ENCODE results near the gene NTN1.

NTN1 gene

GRCh38 chr17:9080296-9080914 is 59.1 kb downstream of the NTN1 start:
- H3K27me3 ChIP-seq (ENCODE audit: control insufficient read depth, low read length): peaks cover 9% of the 10 kb centered on the region
- no peak overlapping the region for H3K4me2 ChIP-seq (ENCODE audit: low read length)
- H3K9me3 ChIP-seq (ENCODE audit: control insufficient read depth, insufficient read depth, low read length): peaks cover 5% of the 10 kb centered on the region; the same call in 1 of the 2 replicates
- H3K27ac ChIP-seq (ENCODE audit: low read depth, low read length): peak overlapping the region; percentile 24; the same call in 1 of the 2 replicates
- H4K20me1 ChIP-seq (ENCODE audit: control insufficient read depth, insufficient read depth, low read depth, low read length): no peaks in the 10 kb centered on the region
- H3K36me3 ChIP-seq (ENCODE audit: control insufficient read depth, low read length): no peaks in the 10 kb centered on the region
- no peaks in the 10 kb centered on the region for H3K9me2 ChIP-seq (replicated peaks; ENCODE audit: control insufficient read depth, low read length)
- TF ChIP-seq, protein P1, sequence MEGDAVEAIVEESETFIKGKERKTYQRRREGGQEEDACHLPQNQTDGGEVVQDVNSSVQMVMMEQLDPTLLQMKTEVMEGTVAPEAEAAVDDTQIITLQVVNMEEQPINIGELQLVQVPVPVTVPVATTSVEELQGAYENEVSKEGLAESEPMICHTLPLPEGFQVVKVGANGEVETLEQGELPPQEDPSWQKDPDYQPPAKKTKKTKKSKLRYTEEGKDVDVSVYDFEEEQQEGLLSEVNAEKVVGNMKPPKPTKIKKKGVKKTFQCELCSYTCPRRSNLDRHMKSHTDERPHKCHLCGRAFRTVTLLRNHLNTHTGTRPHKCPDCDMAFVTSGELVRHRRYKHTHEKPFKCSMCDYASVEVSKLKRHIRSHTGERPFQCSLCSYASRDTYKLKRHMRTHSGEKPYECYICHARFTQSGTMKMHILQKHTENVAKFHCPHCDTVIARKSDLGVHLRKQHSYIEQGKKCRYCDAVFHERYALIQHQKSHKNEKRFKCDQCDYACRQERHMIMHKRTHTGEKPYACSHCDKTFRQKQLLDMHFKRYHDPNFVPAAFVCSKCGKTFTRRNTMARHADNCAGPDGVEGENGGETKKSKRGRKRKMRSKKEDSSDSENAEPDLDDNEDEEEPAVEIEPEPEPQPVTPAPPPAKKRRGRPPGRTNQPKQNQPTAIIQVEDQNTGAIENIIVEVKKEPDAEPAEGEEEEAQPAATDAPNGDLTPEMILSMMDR (IDR thresholded peaks at IDR 0.05; ENCODE audit: low read depth, low read length, poor library complexity, severe bottlenecking): no peak
- no peak for TF ChIP-seq EZH2phosphoT487 (IDR thresholded peaks at IDR 0.05; ENCODE audit: borderline replicate concordance, low read length)
- peaks cover 7% of the 10 kb centered on the region; the same call in 1 of the 2 replicates for H3F3A ChIP-seq (ENCODE audit: control insufficient read depth, insufficient read depth)
- no peaks in the 10 kb centered on the region for H3K79me2 ChIP-seq (ENCODE audit: control insufficient read depth, low read length)
- H3K4me1 ChIP-seq (ENCODE audit: control insufficient read depth, low read length): peaks cover 18% of the 10 kb centered on the region
- no peak overlapping the region for H3K4me3 ChIP-seq (ENCODE audit: low read length)

DNA sequence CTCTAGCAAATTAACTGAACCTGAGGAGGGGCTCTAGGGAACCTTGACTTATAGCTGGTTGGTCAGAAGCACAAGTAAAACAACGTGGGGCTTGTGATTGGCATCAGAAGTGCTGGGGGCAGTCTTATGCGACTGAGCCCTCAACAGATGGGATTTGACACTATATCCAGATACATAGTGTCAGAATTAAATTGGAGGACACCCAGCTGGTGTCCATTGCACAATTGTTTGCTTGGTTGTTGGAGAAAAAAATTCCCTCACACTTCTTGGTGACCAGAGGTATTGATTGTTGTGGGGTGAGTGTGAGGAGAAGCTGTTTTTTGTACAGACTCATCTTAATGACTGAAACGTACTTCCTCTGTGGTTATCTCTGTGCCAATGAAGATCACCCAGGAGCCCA is 59.7 kb downstream of the NTN1 start:
- H3K36me3 ChIP-seq (ENCODE audit: control insufficient read depth, low read length): no peaks in the 10 kb centered on the region
- peaks cover 9% of the 10 kb centered on the region for H3K27me3 ChIP-seq (ENCODE audit: control insufficient read depth, low read length)
- H3K9me3 ChIP-seq (ENCODE audit: control insufficient read depth, insufficient read depth, low read length): peaks cover 5% of the 10 kb centered on the region; the same call in 1 of the 2 replicates
- TF ChIP-seq, protein P1 (IDR thresholded peaks at IDR 0.05; ENCODE audit: low read depth, low read length, poor library complexity, severe bottlenecking): no peak
- no peak for TF ChIP-seq EZH2phosphoT487 (IDR thresholded peaks at IDR 0.05; ENCODE audit: borderline replicate concordance, low read length)
- no peak overlapping the region for H3K4me3 ChIP-seq (ENCODE audit: low read length)
- peaks cover 18% of the 10 kb centered on the region for H3K4me1 ChIP-seq (ENCODE audit: control insufficient read depth, low read length)
- no peak overlapping the region for H3K27ac ChIP-seq (ENCODE audit: low read depth, low read length)
- peaks cover 7% of the 10 kb centered on the region; the same call in 1 of the 2 replicates for H3F3A ChIP-seq (ENCODE audit: control insufficient read depth, insufficient read depth)
- H3K4me2 ChIP-seq (ENCODE audit: low read length): no peak overlapping the region
- H3K79me2 ChIP-seq (ENCODE audit: control insufficient read depth, low read length): no peaks in the 10 kb centered on the region
- no peaks in the 10 kb centered on the region for H4K20me1 ChIP-seq (ENCODE audit: control insufficient read depth, insufficient read depth, low read depth, low read length)
- no peaks in the 10 kb centered on the region for H3K9me2 ChIP-seq (replicated peaks; ENCODE audit: control insufficient read depth, low read length)

DNA sequence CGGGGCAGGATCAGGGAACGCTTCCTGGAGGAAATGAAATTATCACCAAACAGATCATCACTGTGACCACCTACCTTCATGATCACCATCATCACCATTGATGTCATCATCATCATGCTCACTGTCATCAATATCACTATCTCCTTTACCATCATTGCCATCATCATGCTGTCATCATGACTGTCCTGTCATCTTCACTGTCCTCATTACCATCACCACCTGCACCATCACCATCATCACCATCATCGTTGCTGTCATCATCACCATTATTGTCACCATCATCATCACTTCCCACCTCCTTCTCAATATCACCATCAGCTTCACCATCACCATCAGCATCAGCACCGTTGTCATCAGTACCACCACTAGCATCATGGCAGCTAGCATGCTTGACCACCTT is 65.3 kb downstream of the NTN1 start:
- TF ChIP-seq, protein P1 (IDR thresholded peaks at IDR 0.05; ENCODE audit: low read depth, low read length, poor library complexity, severe bottlenecking): no peak
- no peak for TF ChIP-seq EZH2phosphoT487 (IDR thresholded peaks at IDR 0.05; ENCODE audit: borderline replicate concordance, low read length)
- Histone ChIP-seq H3K36me3 (ENCODE audit: control insufficient read depth, low read length) (no peaks in the 10 kb centered on the region), H3K4me2 (ENCODE audit: low read length) (no peak overlapping the region), H3K27me3 (ENCODE audit: control insufficient read depth, low read length) (peaks cover 6% of the 10 kb centered on the region), H3F3A (ENCODE audit: control insufficient read depth, insufficient read depth) (no peaks in the 10 kb centered on the region), H3K79me2 (ENCODE audit: control insufficient read depth, low read length) (no peaks in the 10 kb centered on the region), H3K4me1 (ENCODE audit: control insufficient read depth, low read length) (no peaks in the 10 kb centered on the region; the same call in 1 of the 2 replicates), H3K4me3 (ENCODE audit: low read length) (no peak overlapping the region), H4K20me1 (ENCODE audit: control insufficient read depth, insufficient read depth, low read depth, low read length) (no peaks in the 10 kb centered on the region), H3K27ac (ENCODE audit: low read depth, low read length) (no peak overlapping the region), H3K9me2 (replicated peaks; ENCODE audit: control insufficient read depth, low read length) (no peaks in the 10 kb centered on the region), H3K9me3 (ENCODE audit: control insufficient read depth, insufficient read depth, low read length) (no peaks in the 10 kb centered on the region)

Data from DOHH2 (cell line).